ENCODE results near the gene SIPA1L3. TPM values are rescaled to one million over a fixed set of nuclear protein-coding genes. Genes with fewer than 3 reads are reported as not detected.

The SIPA1L3 gene
- total RNA-seq, 1 donor from 2014 or later: 26.9 TPM

GRCh38 chr19:38252385-38252784 lies 345.4 kb downstream of the SIPA1L3 start:
- H3K27me3 ChIP-seq (ENCODE audit: insufficient read depth, low read length): no peaks in the 10 kb centered on the region
- H3K9ac ChIP-seq (ENCODE audit: low read length): no peak overlapping the region
- no peaks in the 10 kb centered on the region for H3K9me3 ChIP-seq (ENCODE audit: insufficient read depth, low read depth, low read length)
- no peak for FAIRE-seq
- Mint-ChIP-seq H3K9me3 (ENCODE audit: unreplicated experiment) (no peaks in the 10 kb centered on the region), H3K4me3 (ENCODE audit: unreplicated experiment) (no peak overlapping the region), H3K4me1 (ENCODE audit: low read depth, unreplicated experiment) (peaks cover 20% of the 10 kb centered on the region), H3K27me3 (ENCODE audit: low read depth, unreplicated experiment) (peaks cover 2% of the 10 kb centered on the region), H3K36me3 (ENCODE audit: low read depth, unreplicated experiment) (peaks cover 2% of the 10 kb centered on the region), H3K27ac (ENCODE audit: unreplicated experiment) (peak overlapping the region; percentile 83)
- no peaks in the 10 kb centered on the region for H3K79me2 ChIP-seq (ENCODE audit: insufficient read depth, low read length)
- no peaks in the 10 kb centered on the region for H3K36me3 ChIP-seq (ENCODE audit: insufficient read depth, low read length)
- no peaks in the 10 kb centered on the region for H4K20me1 ChIP-seq (ENCODE audit: insufficient read depth, low read length)
- no peak overlapping the region for H3K4me2 ChIP-seq (ENCODE audit: low read length)
- H3K4me1 ChIP-seq (ENCODE audit: insufficient read depth, low read length): peaks cover 15% of the 10 kb centered on the region
- no peak for TF ChIP-seq EZH2 (IDR thresholded peaks at IDR 0.05; ENCODE audit: insufficient read depth, low read length)
- no peak for TF ChIP-seq CTCF (IDR thresholded peaks at IDR 0.05; ENCODE audit: insufficient read depth, low read depth, low read length)
- H2AFZ ChIP-seq (ENCODE audit: low read depth, low read length): no peak overlapping the region
- DNase-seq (ENCODE audit: low read depth): no peak
- no peak overlapping the region for H3K4me3 ChIP-seq (ENCODE audit: insufficient read depth, low read depth, low read length)
- H3K27ac ChIP-seq (ENCODE audit: low read depth, low read length): no peak overlapping the region

DNA sequence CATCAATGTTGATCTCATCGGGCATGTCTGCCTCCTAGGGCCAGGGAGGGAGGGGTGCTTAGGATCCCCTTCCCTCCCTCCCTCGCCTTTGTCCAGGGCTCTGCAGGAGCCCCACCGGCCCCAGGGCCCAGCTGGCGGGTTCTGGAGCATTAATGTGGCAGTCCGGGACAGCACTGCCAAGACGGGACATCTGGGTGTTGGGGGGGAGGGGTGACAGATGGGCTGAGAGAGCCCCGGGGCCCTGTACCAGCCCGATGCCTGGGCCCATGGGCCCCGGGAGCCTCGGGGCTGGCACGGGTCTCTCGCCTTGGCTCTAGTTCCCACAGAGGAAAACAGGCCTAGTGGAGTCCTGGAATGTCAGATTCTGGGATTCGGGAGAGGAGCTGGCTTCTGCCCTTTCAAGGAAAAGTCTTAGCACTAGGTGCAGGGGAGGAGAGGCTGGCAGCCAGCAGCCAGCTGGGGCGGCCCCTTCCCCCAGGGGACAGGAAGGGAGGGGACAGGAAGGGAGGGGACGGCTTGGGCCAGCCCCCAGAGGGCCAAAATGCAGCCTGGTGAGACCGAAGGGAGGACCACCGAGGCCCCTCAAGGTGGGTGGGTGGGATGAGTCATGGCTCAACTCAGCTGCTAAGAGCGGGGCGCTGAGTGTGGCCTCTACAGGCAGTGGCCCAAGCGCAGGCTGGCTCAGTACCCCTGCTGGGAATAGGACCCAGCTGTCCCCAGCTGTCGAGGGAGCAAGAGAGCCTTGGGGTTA lies 346.1 kb downstream of the SIPA1L3 start:
- FAIRE-seq (no peak), DNase-seq (ENCODE audit: low read depth) (no peak)
- no peaks in the 10 kb centered on the region for H3K36me3 ChIP-seq (ENCODE audit: insufficient read depth, low read length)
- TF ChIP-seq EZH2 (IDR thresholded peaks at IDR 0.05; ENCODE audit: insufficient read depth, low read length) (no peak), CTCF (IDR thresholded peaks at IDR 0.05; ENCODE audit: insufficient read depth, low read depth, low read length) (no peak)
- peak overlapping the region; percentile 42 for H2AFZ ChIP-seq (ENCODE audit: low read depth, low read length)
- Mint-ChIP-seq H3K4me3 (ENCODE audit: unreplicated experiment) (no peak overlapping the region), H3K36me3 (ENCODE audit: low read depth, unreplicated experiment) (peaks cover 2% of the 10 kb centered on the region), H3K27me3 (ENCODE audit: low read depth, unreplicated experiment) (peaks cover 2% of the 10 kb centered on the region), H3K9me3 (ENCODE audit: unreplicated experiment) (no peaks in the 10 kb centered on the region), H3K27ac (ENCODE audit: unreplicated experiment) (peak overlapping the region; percentile 83), H3K4me1 (ENCODE audit: low read depth, unreplicated experiment) (peaks cover 20% of the 10 kb centered on the region)
- no peak overlapping the region for H3K9ac ChIP-seq (ENCODE audit: low read length)
- H3K4me3 ChIP-seq (ENCODE audit: insufficient read depth, low read depth, low read length): no peak overlapping the region
- no peaks in the 10 kb centered on the region for H3K79me2 ChIP-seq (ENCODE audit: insufficient read depth, low read length)
- peaks cover 15% of the 10 kb centered on the region for H3K4me1 ChIP-seq (ENCODE audit: insufficient read depth, low read length)
- peak overlapping the region; percentile 19 for H3K4me2 ChIP-seq (ENCODE audit: low read length)
- no peaks in the 10 kb centered on the region for H4K20me1 ChIP-seq (ENCODE audit: insufficient read depth, low read length)
- no peaks in the 10 kb centered on the region for H3K9me3 ChIP-seq (ENCODE audit: insufficient read depth, low read depth, low read length)
- H3K27me3 ChIP-seq (ENCODE audit: insufficient read depth, low read length): no peaks in the 10 kb centered on the region
- no peak overlapping the region for H3K27ac ChIP-seq (ENCODE audit: low read depth, low read length)

DNA sequence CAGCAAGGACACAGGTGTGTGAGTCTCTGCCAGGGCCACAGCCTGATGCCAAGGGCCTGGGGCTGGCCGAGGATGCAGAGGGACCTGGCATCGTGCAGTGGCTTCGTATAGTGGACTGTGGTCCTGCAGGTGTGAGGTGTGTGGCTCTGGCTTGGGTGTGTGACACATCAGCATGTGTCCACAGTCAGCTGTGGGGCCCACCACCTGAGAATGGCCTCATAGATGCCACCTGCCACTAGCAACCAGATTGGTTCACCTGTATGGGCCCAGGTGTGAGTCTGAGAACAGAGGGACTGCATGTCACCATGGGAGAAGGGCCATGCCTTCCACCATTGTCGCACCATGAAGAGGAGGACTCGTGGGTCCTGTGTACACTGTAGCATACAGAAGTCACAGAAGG lies 346.8 kb downstream of the SIPA1L3 start:
- Histone ChIP-seq H3K27ac (ENCODE audit: low read depth, low read length) (no peak overlapping the region), H3K79me2 (ENCODE audit: insufficient read depth, low read length) (no peaks in the 10 kb centered on the region), H4K20me1 (ENCODE audit: insufficient read depth, low read length) (no peaks in the 10 kb centered on the region), H3K9me3 (ENCODE audit: insufficient read depth, low read depth, low read length) (no peaks in the 10 kb centered on the region), H3K4me2 (ENCODE audit: low read length) (no peak overlapping the region), H3K27me3 (ENCODE audit: insufficient read depth, low read length) (no peaks in the 10 kb centered on the region), H2AFZ (ENCODE audit: low read depth, low read length) (no peak overlapping the region), H3K4me3 (ENCODE audit: insufficient read depth, low read depth, low read length) (no peak overlapping the region), H3K9ac (ENCODE audit: low read length) (no peak overlapping the region), H3K4me1 (ENCODE audit: insufficient read depth, low read length) (peaks cover 15% of the 10 kb centered on the region), H3K36me3 (ENCODE audit: insufficient read depth, low read length) (no peaks in the 10 kb centered on the region)
- no peak for TF ChIP-seq EZH2 (IDR thresholded peaks at IDR 0.05; ENCODE audit: insufficient read depth, low read length)
- TF ChIP-seq CTCF (IDR thresholded peaks at IDR 0.05; ENCODE audit: insufficient read depth, low read depth, low read length): no peak
- DNase-seq (ENCODE audit: low read depth): no peak
- H3K4me1 Mint-ChIP-seq (ENCODE audit: low read depth, unreplicated experiment): peaks cover 20% of the 10 kb centered on the region
- H3K4me3 Mint-ChIP-seq (ENCODE audit: unreplicated experiment): no peak overlapping the region
- H3K27ac Mint-ChIP-seq (ENCODE audit: unreplicated experiment): no peak overlapping the region
- no peaks in the 10 kb centered on the region for H3K9me3 Mint-ChIP-seq (ENCODE audit: unreplicated experiment)
- peaks cover 2% of the 10 kb centered on the region for H3K36me3 Mint-ChIP-seq (ENCODE audit: low read depth, unreplicated experiment)
- no peak for FAIRE-seq
- peaks cover 2% of the 10 kb centered on the region for H3K27me3 Mint-ChIP-seq (ENCODE audit: low read depth, unreplicated experiment)
